Measurements from ENCODE around the gene EBPL.
"Not testable (repeated sequence)": the region's sequence is repeated elsewhere in the genome, so short reads cannot be mapped to it uniquely, and the experiment has no call there.

Gene EBPL

DNA sequence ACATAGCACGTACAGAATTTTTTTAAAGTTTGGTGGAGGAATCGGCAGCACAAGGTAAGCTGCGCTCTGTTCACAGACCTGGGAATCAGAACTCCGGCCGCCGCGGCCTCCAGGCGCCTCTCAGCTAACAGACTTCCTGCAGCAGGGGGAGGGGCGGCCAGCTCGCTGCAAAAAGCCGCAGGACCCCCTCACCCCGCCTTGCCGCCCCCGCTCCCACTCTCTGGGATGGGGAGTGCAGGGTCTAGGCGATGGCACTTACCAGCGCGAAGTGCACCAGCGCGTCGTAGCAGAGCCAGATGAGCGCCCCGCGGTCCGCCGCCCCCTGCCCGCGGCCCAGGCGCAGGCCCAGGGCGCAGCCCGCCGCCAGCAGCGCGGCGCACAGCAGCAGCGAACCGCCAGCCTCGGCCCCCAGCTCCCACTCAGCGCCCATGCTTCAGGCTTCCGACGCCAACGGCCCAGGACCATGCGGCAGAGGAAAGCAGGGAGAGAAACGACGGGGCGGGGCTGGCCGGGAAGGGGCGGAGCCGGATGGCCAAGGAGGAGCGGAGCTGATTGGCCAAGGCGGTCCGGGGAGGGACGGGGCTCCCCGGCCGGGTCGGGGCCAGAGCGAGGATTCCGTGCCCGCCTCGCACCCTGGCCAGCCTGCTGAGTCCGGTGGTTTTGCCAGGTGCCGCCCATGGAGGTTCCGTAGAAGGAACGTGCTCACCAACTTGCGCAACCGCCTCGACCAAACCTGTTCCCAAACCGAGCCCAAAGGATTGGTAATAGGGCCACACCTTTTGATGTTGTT is at the start of gene EBPL:
Gene EBPL, minus strand, starts transcription at position 492 of the 790 bp plus-strand sequence. Its CDS starts 62 bp downstream, at position 430.
- DNase-seq = peak; percentile 97

DNA sequence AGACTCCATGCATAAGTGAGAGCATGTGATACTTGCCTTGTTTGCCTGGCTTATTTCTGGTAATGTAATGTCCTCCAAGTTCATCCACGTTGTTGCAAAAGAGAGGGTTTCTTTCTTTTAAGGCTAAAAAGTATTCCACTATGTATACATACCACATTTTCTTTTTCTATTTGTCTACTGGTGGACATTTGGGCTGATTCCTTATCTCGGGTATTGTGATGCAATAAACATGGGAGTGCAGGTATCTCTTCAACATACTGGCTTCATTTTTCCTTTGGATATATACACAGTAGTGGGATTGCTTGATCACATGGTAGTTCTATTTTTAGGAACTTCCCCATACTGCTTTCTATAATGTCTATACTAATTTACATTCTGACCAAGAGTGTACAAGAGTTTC is 49.6 kb upstream of the EBPL start:
- no peak for DNase-seq

DNA sequence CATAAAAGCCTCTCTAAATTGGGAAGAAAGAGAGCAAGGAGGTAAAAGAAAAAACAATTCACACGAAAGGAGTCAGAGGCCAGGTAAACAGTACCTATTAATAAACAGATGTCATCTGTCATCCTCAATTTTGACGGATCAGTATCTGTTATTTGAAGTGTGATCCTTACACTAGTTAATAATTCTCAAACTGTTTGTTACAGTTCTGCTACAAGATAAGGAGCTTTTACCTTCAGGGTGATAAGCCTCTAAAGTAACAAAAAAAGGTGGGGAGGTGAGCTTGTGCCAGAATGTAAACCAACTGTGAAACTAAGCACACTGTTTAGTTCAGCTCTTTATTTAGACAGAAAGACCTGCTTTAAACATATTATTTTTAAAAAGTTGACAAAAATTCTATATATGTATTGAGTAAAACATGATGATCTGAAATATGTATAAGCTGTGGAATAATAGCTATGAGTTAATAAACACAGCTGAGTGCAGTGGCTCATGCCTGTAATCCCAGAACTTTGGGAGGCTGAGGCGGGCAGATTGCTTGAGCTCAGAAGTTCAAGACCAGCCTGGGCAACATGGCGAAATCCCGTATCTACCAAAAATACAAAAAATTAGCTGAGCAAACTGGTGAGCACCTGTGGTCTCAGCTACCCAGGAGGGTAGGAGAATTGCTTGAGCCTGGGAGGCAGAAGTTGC is 48.4 kb upstream of the EBPL start:
- no peak for DNase-seq

DNA sequence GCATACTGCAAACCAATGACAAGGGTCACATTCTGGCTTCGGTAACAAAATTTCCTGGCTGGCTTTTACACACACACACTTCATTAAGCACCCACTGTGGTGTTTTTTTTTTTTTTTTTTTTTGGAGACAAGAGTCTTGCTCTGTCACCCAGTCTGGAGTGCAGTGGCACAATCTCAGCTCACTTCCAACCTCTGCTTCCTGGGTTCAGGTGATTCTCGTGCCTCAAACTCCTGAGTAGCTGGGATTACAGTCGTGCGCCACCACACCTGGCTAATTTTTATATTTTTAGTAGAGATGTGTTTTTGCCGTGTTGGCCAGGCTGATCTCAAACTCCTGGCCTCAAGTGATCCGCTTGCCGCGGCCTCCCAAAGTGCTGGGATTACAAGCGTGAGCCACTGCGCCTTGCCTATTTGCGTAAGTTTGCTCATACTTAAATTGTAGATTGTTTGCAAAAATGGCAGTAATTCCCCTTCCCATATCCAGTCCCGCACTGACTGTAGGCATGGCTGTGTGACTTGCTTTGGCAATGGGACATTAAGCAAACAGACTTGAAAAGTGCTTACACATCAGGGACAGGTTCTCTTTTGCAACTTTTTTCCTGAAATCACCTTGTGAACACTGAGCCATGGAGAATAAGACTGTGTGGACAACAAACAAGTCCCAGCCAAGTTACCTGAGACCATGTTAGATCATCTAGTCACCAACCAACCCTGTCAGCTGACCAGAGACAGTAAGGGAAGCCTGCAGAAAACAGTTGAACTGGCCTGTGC is 42.1 kb upstream of the EBPL start:
- no peak for DNase-seq

DNA sequence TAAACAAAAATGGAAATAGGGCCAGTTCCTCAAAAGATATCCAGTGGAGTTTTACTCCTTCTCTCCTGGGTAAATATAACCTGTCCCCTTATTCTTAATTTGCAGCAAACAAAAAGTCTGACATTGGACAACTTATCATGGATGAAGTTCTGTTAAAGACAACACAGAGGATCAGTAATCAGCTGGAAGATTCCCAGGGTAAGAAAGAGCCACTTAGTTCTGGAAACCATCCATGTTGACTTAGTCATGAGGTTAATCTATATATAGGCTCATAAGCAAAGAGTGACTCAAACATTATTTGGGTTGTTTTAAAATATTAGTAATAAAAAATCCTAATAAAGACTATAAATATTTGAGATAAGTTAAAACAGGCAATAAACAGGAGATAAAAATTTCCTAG is 40.5 kb upstream of the EBPL start:
- no peak for DNase-seq

DNA sequence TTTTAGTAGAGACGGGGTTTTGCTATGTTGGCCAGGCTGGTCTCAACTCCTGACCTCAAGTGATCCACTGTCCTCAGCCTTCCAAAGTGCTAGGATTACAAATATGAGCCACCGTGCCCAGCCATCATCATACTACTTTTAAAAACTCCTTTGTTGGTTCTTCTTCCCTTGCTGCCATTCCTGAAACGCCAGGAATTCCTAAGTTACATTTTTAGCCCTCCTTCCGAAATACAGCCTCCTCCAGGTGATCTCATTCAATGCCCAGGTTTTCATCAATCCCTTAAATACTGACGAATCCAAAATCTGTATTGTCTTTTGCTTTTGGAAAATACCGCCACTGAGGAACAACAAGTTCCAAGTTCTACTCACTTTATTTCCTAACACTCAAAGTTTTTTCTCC is 25.3 kb upstream of the EBPL start:
- DNase-seq = no peak

DNA sequence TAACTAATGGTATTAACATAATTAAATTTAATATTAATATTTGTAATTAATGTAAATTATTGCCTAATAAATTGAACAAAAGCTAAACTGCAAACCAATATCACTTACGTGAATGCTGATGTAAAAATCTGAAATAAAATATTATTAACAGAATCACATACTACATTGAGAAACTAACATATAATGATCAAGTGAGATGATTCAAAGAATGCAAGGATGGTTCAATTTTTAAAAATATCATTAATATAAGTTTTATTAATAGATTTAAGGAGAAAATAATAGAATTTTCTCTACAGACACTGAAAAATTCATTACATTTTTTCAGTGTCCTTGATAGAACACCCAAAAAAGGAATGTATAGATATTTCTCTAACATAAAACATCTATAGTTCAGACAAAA is 23.5 kb upstream of the EBPL start:
- DNase-seq = no peak

DNA sequence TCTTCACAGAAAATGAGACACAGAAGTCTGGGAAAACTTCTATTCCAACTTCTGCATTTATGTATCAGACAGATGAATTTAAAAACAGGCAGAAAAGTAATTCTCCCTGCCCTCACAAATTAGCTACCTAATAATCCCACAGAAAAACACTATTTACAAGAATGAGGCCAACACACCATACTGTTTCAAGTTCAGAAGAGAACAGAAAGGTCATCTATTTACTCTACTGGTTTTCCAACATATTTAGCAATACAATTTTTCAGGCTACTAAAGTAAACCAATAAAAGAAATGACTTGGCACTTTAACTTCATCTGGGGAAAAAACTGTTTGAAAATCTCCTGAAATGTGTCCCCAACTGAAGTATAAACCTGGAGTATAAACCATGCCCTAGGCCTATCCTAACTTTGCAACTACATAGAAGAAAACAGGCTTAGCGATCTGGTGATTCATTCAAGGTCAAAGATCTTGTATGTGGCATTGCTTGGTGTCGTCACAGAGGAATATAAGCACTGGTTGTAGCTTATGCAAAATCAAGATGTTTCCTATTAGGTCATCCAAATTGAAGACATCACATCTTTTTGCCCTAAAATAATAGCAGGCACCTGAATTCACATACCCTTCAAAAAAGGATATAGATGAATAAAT is 20.1 kb upstream of the EBPL start:
- no peak for DNase-seq

DNA sequence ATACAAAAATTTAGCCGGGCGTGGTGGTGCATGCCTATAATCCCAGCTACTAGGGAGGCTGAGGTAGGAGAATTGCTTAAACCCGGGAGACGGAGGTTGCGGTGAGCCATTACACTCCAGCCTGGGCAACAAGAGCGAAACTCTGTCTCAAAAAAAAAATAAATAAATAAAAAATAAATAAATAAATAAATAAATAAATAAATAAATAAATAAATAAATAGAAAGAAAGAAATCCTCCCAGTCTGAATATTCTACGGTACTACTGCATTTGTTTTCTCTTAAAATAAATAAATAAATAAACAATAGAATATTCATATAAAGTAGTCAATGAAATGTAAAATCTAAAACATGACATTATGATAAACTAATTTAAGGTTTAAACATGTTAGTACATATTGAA is 13.0 kb upstream of the EBPL start:
- not testable (repeated sequence) for DNase-seq

DNA sequence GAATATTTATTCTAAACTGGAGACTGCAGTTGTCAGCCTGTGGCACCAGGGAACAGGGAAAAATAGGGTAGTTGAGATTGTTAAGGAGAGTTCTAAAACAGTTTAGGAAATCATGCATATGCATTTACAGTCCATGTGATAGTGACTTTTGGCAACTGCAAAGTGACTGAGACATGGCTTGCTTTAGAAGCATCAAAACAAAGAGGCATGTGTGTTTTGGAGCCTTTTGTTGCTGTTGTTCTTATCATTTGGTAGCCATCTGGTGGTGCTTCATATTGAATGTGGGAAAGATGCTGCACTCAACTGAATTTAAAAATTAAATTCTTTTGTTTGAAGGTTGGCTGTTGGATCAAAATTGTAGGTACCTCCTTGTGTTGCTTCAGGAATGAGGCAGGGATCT is 10.2 kb upstream of the EBPL start:
- DNase-seq = no peak

DNA sequence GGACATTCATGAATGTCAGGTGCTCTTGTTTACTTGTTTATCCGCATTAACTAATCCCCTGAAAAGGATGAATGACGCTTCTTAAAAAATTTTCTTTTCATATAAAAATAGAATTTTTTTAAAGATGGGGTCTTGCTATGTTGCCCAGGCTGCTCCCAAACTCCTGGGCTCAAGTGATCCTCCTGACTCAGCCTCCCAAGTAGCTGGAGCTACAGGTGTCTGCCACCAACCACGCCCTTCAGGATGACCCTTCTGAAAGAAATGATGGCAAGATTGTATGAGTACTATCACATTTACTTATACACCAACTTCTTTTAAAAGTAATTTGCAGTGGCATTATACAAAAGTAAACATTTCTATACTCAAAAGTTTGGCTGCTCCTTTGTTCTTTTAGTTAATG is 6.2 kb upstream of the EBPL start:
- no peak for DNase-seq

DNA sequence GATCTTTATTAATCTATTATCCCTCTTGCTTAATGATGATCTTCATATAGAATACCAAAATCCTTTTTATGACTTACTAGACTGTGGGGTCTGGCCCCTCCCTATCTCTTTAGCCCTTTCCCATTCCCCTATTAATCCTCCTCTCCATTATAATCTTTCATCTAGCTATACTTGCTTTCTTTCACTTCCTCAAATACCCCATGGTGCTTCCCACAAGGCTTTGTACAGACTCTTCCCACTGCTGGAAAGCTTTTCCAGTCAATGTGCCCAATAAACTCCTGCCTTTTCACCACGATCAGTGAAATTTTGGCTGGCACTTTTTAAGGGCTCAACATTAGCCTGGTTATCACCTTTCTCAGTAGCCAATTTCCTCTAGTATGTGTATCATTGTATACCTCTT is 3.2 kb upstream of the EBPL start:
- DNase-seq = no peak

DNA sequence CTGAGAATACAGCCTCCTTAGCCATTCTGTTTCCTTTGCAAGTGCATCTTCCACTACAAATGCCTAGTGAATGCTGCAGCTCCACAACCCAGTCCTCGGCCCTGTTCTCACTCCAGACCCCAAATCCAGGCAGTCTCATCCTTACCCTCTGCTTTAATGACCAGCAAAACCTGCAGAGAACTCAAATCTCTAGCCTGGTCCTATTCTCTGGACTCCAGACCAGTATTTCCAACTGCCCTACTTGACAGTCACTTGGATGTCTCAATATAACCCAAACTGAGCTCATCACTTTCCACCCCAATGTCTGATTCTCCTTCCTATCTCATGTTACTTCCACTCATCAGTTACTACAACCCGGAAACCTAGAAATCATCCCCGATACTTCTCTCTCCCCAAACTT is 2.6 kb upstream of the EBPL start:
- DNase-seq = no peak

DNA sequence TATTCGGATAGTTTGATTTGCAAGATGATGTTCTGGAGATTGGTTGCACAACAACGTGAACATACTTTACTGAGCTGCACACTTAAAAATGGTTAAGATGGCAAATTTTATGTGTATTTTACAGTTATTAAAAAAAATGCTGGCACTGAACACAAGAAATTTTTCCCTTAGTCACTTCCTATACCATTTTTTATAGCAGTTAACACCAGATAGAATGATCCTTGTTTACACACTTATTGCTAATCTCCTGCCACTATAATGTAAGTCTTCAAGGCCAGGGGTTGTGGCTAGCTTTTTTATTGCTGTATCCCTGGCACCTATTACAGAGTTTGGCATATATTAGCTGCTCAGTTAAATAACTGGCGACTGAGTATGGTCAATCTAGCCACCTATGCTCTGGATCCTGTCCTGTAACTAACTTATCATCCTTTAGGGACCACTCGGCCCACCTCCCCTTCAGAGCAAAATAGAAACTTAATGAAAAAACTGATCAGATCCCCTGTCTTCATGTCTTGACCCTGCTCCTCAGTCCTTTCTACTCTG is 2.0 kb upstream of the EBPL start:
- no peak for DNase-seq

DNA sequence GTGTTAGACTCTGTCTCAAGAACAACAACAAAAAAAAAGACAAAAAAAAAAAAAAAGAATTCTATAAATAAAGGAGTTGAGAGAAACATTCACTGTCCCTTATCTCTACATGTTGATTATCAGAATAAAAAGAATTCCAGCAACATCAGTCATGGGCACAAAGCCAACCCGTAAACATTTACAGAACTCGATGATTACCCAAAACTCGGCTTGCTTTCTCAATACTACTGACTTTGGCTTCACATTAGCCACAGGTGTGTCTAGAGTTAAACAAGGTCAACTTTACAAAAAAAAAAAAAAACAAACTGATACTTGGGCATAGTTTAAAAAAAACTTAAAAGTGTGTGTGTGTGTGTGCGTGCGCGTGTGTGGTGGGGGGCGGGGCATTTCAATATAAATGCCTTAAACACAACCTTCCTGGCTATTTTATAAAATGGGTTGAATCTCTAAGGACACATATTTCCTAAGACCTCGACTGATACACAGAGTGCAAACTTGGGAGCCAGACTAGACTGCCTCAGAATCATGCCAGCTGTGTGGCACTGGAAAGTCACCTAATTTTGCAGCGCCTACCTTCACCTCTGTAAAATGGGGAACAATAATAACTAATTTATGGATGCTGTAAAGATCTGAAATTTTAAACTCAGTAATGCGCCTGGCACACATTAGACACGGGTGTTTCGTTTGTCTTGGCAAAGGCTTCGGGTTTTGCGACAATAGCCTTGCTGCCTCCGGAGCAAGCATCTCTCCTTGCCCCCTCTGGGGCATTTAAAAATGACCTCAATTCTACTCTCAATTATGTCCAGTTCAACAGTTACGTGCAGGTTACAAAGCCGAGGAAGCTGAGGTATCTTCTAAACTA is 922 bp downstream of the EBPL start:
- no peak for DNase-seq

DNA sequence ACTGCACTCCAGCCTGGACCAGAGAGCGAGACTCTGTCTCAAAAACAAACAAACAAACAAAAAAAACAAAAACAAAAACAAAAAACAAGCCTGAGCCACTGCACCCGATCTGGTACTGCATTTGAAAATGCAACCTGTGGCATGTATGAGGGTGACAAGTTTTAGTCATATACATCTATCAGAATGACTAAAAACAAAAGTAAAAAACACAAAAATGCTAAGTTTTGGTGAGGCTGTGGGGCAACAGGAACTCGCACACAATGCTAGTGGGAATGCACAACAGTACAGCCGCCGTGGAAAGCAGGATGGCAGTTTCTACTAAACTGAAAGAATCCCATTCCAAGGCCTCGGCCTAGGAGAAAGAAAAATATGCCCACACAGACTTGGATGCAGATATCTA is 7.8 kb downstream of the EBPL start:
- peak; percentile 32 for DNase-seq

DNA sequence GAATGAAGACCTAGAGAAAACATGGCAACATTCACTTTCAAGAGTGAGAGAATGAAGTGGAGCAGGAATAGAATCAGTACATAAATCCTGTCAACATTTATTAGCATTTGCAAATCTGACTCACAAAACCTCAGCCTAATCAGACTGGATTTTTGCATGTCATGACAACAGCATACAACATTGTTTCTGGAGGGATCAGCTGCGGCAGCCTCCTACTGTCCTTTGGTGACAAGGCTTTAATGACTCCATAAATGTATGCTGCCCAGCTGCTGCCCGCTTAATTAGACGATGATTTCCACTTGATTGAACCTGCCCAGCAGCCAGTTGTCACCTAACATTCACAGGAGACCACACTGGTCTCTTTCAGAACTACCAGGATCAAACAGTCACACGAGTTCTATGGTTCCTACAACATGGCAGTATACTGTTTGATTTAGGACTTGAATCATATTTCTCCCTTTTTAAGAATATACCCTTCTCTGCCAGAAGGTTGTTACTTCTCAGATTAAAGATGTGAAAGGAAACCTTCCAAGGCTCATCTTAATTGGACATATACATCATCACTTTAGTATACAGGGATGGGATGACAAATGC is 9.3 kb downstream of the EBPL start:
- no peak for DNase-seq

DNA sequence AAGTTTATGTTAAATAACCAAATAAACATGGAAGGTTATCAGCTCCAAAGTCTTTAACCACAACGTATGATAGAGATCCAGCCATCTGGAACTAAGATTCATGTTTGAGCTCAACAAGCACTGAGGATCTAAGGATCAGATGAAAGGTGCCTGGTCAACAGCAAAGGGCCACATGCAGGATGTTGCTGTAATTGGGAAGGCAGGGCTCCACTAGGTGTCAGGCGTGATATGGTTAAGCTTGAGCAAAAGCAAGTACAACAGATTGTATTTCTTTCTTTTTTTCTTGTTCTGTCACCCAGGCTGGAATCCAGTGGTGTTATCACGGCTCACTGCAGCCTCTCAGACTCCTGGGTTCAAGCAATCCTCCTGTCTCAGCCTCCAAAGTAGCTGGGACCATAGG is 12.0 kb downstream of the EBPL start:
- no peak for DNase-seq

DNA sequence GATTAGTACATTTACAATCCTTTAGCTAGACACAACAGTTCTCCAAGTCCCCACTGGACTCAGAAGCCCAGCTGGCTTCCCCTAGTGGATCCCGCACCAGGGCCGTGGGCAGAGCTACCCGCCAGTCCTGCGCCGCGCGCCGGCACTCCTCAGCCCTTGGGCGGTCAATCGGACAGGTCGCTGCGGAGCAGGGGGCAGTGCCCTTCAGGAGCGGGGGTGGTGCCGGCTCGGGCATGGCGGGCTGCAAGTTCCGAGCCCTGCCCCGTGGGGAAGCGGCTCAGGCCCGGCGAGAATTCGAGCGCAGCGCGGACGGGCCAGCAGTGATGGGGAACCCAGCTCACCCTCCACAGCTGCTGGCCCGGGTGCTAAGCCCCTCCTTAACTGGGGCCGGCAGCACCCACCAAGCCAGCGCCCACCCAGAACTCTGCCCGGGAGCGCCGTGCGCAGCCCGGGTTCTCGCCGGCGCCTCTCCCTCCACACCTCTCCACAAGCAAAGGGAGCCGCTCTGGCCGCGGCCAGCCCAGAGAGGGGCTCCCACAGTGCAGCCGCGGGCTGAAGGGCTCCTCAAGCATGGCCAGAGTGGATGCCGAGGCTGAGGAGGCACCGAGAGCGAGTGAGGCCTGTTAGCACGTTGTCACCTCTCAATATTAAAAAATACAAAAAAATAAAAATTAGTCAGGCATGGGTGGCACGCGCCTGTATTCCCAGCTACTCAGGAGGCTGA is 12.9 kb downstream of the EBPL start:
- no peak for DNase-seq

DNA sequence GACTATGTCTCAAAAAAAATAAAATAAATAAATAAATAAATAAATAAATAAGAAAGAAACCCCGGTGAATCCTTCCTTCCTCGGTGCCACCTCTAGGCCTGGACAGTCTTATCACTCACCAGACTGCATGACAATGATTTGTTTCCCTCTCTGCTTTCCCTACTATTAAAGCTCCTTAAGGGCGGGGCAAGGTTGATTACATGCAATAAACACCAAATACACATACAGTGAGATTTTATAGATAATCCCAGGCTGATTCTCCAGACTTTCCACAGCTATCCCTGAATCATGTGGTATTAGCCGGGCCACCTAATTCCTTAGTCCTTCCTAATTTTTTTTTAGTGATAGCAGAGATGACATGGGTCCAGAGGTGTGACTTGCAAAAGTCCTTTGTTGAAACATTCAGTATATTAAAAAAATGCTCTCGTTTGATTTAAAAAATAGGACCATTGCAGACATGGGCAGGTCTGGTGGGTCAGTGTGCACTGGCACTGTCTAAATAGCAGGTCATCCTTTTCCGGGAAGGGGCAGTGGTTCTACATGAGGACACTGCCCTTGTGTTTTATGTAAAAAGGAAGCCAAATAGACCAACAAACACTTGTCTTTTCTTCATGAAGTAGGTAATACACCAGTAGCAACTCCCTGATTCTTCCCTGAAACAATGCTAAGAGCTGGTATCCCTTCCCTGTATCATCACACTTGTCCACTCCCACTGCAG is 14.5 kb downstream of the EBPL start:
- no peak for DNase-seq
